H1 (cell line): ENCODE results near the gene HOXD10. TPM values are rescaled to one million over a fixed set of nuclear protein-coding genes. Genes with fewer than 3 reads are reported as not detected.
A peak's percentile ranks its signal among the peaks of the same experiment; 100 is the strongest.

ENCODE experiments used
- CTCF ChIA-PET: fragments of 300-600 bp; sonication (Branson Sonifier 250); formaldehyde crosslinking; loops from one replicate; lab custom pipeline; 2021; ENCODE audit not compliant: partially characterized antibody; lab: Charles Lee
- POLR2A ChIA-PET: fragments of 300-600 bp; sonication (Branson Sonifier 250); formaldehyde crosslinking; loops from one replicate; lab custom pipeline; 2021; ENCODE audit warnings: inconsistent platforms; ENCODE audit not compliant: partially characterized antibody; lab: Charles Lee
- DNase-seq, 2 experiments: peaks; one replicate each; pipeline versions ENCODE4 v3.0.0 to v3.0.0-alpha.2; 2010 to 2022; ENCODE audit warnings: low spot score in 2 of 2, low read depth in 1 of 2, mixed read lengths in 1 of 2
- FAIRE-seq: peaks from 2 replicates; lab custom pipeline; 2011; peaks lifted over from hg19 to GRCh38; lab: Jason Lieb, UNC
- H2AFZ ChIP-seq: 2 replicates; pipeline ENCODE4 v1.8.1; 2012; ENCODE audit warnings: low read length, inconsistent platforms
- H2AK5ac ChIP-seq: 2 replicates; pipeline ENCODE4 v1.6.1; 2013; ENCODE audit warnings: low read depth, low read length
- H2BK120ac ChIP-seq: replicated peaks from 2 replicates; pipeline ENCODE3; 2013; ENCODE audit warnings: low read depth, low read length, inconsistent platforms
- H2BK12ac ChIP-seq: 2 replicates; pipeline ENCODE4 v1.6.1; 2013; ENCODE audit warnings: low read depth, low read length
- H2BK15ac ChIP-seq: 2 replicates; pipeline ENCODE4 v1.6.1; 2013; ENCODE audit warnings: low read length
- H2BK20ac ChIP-seq: 2 replicates; pipeline ENCODE4 v1.6.1; 2013; ENCODE audit warnings: low read length
- H2BK5ac ChIP-seq: 2 replicates; pipeline ENCODE4 v1.6.1; 2013; ENCODE audit warnings: low read depth, low read length
- H3K14ac ChIP-seq: 2 replicates; pipeline ENCODE4 v1.6.1; 2013; ENCODE audit warnings: inconsistent platforms; ENCODE audit not compliant: insufficient read length
- H3K18ac ChIP-seq: 2 replicates; pipeline ENCODE4 v1.6.1; 2013; ENCODE audit warnings: low read length; ENCODE audit errors: extremely low read depth
- H3K23ac ChIP-seq: 2 replicates; pipeline ENCODE4 v1.6.1; 2013; ENCODE audit warnings: inconsistent platforms; ENCODE audit not compliant: insufficient read length
- H3K23me2 ChIP-seq: 2 replicates; pipeline ENCODE4 v1.6.1; 2013; ENCODE audit warnings: low read depth, low read length
- H3K27ac ChIP-seq: 2 replicates; pipeline ENCODE4 v1.6.1; 2011; ENCODE audit warnings: low read depth, low read length, inconsistent platforms
- H3K27me3 ChIP-seq, 4 experiments: replicated peaks in 1 of 4; 1 replicate in 1 of 4; 2 replicates in 3 of 4; pipeline versions ENCODE4 v1.6.1 to v1.8.1; 2011 to 2013; ENCODE audit warnings: low read length in 3 of 4, mild to moderate bottlenecking in 3 of 4, inconsistent platforms in 2 of 4, mixed read lengths in 2 of 4, moderate library complexity in 1 of 4; ENCODE audit not compliant: control insufficient read depth in 3 of 4, insufficient read depth in 3 of 4; ENCODE audit errors: extremely low read depth in 1 of 4
- H3K36me3 ChIP-seq, 4 experiments: 2 replicates each; pipeline versions ENCODE4 v1.6.1 to v1.8.1; 2011 to 2013; ENCODE audit warnings: mild to moderate bottlenecking in 4 of 4, low read length in 3 of 4, moderate library complexity in 2 of 4, control low read depth in 1 of 4, inconsistent platforms in 1 of 4; ENCODE audit not compliant: insufficient read depth in 4 of 4, control insufficient read depth in 2 of 4
- H3K4ac ChIP-seq: replicated peaks from 2 replicates; pipeline ENCODE3; 2013; ENCODE audit warnings: low read length, low read depth, mixed read lengths, inconsistent platforms; ENCODE audit not compliant: insufficient read length
- H3K4me1 ChIP-seq, 4 experiments: replicated peaks in 1 of 4; 1 replicate in 1 of 4; 2 replicates in 3 of 4; pipeline versions ENCODE4 v1.6.1 to v1.8.1; 2011 to 2013; ENCODE audit warnings: low read length in 3 of 4, inconsistent platforms in 2 of 4, mixed read lengths in 1 of 4; ENCODE audit not compliant: insufficient read depth in 4 of 4, control insufficient read depth in 3 of 4
- H3K4me2 ChIP-seq, 2 experiments: 2 replicates each; pipeline versions ENCODE4 v1.6.1 to v1.8.1; 2011 to 2013; ENCODE audit warnings: low read depth in 2 of 2, low read length in 2 of 2, control low read depth in 1 of 2, inconsistent platforms in 1 of 2, mild to moderate bottlenecking in 1 of 2; ENCODE audit not compliant: insufficient read depth in 1 of 2
- H3K4me3 ChIP-seq, 4 experiments: fragments of 200-600, 300-600 bp in 1 of 4; sonication (generic), shearing (Covaris generic), sonication (Bioruptor Twin) in 1 of 4; 2 replicates each; pipeline versions ENCODE4 v1.5.1 to v1.8.1; 2011 to 2016; ENCODE audit warnings: low read length in 4 of 4, low read depth in 3 of 4, control low read depth in 2 of 4, inconsistent platforms in 2 of 4, mild to moderate bottlenecking in 2 of 4, mixed read lengths in 1 of 4, moderate library complexity in 1 of 4; ENCODE audit not compliant: insufficient read depth in 2 of 4; ENCODE audit errors: extremely low read depth in 1 of 4
- H3K56ac ChIP-seq: replicated peaks from 2 replicates; pipeline ENCODE3; 2013; ENCODE audit warnings: low read depth, mild to moderate bottlenecking, mixed read lengths, low read length, inconsistent platforms; ENCODE audit not compliant: insufficient read length
- H3K79me1 ChIP-seq: 2 replicates; pipeline ENCODE4 v1.6.1; 2013; ENCODE audit warnings: low read depth, low read length, control low read depth
- H3K79me2 ChIP-seq, 2 experiments: 2 replicates each; pipeline versions ENCODE4 v1.6.1 to v1.8.1; 2012 to 2013; ENCODE audit warnings: low read length in 2 of 2, mild to moderate bottlenecking in 2 of 2, inconsistent platforms in 1 of 2; ENCODE audit not compliant: insufficient read depth in 2 of 2, control insufficient read depth in 1 of 2
- H3K9ac ChIP-seq, 4 experiments: replicated peaks in 1 of 4; 1 replicate in 1 of 4; 2 replicates in 3 of 4; pipeline versions ENCODE4 v1.6.1 to v1.8.1; 2011 to 2013; ENCODE audit warnings: low read depth in 3 of 4, low read length in 3 of 4, control low read depth in 2 of 4, mild to moderate bottlenecking in 2 of 4, moderate library complexity in 2 of 4, inconsistent platforms in 1 of 4; ENCODE audit errors: extremely low read depth in 1 of 4
- H3K9me3 ChIP-seq, 2 experiments: 2 replicates each; pipeline versions ENCODE4 v1.6.1 to v1.8.1; 2012 to 2013; ENCODE audit warnings: mild to moderate bottlenecking in 2 of 2, moderate library complexity in 2 of 2, control low read depth in 1 of 2, inconsistent platforms in 1 of 2, low read depth in 1 of 2, low read length in 1 of 2, mixed read lengths in 1 of 2; ENCODE audit not compliant: insufficient read depth in 2 of 2
- H4K20me1 ChIP-seq, 2 experiments: replicated peaks in 1 of 2; 2 replicates each; pipeline versions ENCODE3 to v1.8.1; 2011 to 2013; ENCODE audit warnings: inconsistent platforms in 2 of 2, low read length in 2 of 2, mild to moderate bottlenecking in 1 of 2; ENCODE audit not compliant: insufficient read depth in 2 of 2, control insufficient read depth in 1 of 2
- H4K5ac ChIP-seq: 2 replicates; pipeline ENCODE4 v1.6.1; 2013; ENCODE audit warnings: low read length, low read depth, mixed read lengths, inconsistent platforms; ENCODE audit not compliant: insufficient read length
- H4K8ac ChIP-seq: 2 replicates; pipeline ENCODE4 v1.8.0; 2013; ENCODE audit warnings: mild to moderate bottlenecking, moderate library complexity, low read length, inconsistent platforms; ENCODE audit not compliant: insufficient read depth; ENCODE audit errors: extremely low read depth
- H4K91ac ChIP-seq: replicated peaks from 2 replicates; pipeline ENCODE3; 2013; ENCODE audit warnings: low read length, mixed read lengths, inconsistent platforms; ENCODE audit not compliant: insufficient read length
- CBX5 ChIP-seq: fragments of 300-800, 300-1000 bp; sonication (generic); IDR thresholded peaks from 2 replicates; pipeline ENCODE4 v1.7.1; 2016; ENCODE audit warnings: antibody characterized with exemption, low read length, low read depth
- CBX8 ChIP-seq: fragments of 300-800, 300-1000 bp; sonication (generic); IDR thresholded peaks from 2 replicates; pipeline ENCODE4 v1.7.1; 2016; ENCODE audit warnings: low read depth, low read length, borderline replicate concordance
- CHD2 ChIP-seq: IDR thresholded peaks from 2 replicates; pipeline ENCODE4 v1.6.1; 2012; ENCODE audit warnings: low read length, improper control_type of control experiment
- CTCF ChIP-seq, 3 experiments: IDR thresholded peaks; 1 replicate in 2 of 3; 2 replicates in 1 of 3; pipeline versions ENCODE4 v1.5.1 to v1.6.1; 2011; ENCODE audit warnings: low read length in 3 of 3, mild to moderate bottlenecking in 3 of 3, inconsistent platforms in 2 of 3, low read depth in 1 of 3, moderate library complexity in 1 of 3; ENCODE audit not compliant: insufficient read depth in 1 of 3; ENCODE audit errors: control extremely low read depth in 1 of 3
- RNF2 ChIP-seq: fragments of 200-900, 300-1000 bp; sonication (generic); IDR thresholded peaks from 2 replicates; pipeline ENCODE4 v1.7.1; 2016; ENCODE audit warnings: borderline replicate concordance, low read depth, mild to moderate bottlenecking, antibody characterized with exemption, low read length; ENCODE audit not compliant: poor library complexity, severe bottlenecking; ENCODE audit errors: missing control alignments
- RXRA ChIP-seq: IDR thresholded peaks from 2 replicates; pipeline ENCODE4 v1.6.1; 2011; ENCODE audit warnings: low read depth, mild to moderate bottlenecking, low read length, moderate library complexity; ENCODE audit not compliant: insufficient read depth
- SUZ12 ChIP-seq: fragments of 200-600 bp; sonication (generic); IDR thresholded peaks from 2 replicates; pipeline ENCODE4 v1.6.1; 2012; ENCODE audit warnings: mild to moderate bottlenecking, inconsistent platforms, low read length, moderate library complexity, mixed read lengths
- TCF12 ChIP-seq: IDR thresholded peaks from 2 replicates; pipeline ENCODE4 v1.6.1; 2011; ENCODE audit warnings: low read depth, mild to moderate bottlenecking, low read length
- polyA plus RNA-seq, 7 experiments: library from polyadenylated mRNA; depleted of rRNA in 3 of 7; stranded (reverse) in 5 of 7; unstranded in 2 of 7; fragments of >200 nt in 5 of 7; fragments of 200-250 nt in 2 of 7; gene quantifications; 1 replicate in 5 of 7; 2 replicates in 1 of 7; 4 replicates in 1 of 7; pipeline versions ENCODE4 v1.2.1 to v1.2.3, GENCODE V29; 2011 to 2013; ENCODE audit warnings: missing spikeins in 2 of 7, mixed read lengths in 2 of 7
- total RNA-seq: library from RNA; stranded (reverse); fragmentation: NEBNext Ultra II Directional; extraction: Animal tissue kit (Norgen Biotek cat#: 25700); gene quantifications from 2 replicates; pipeline ENCODE4 v1.2.1, GENCODE V29; 2021

Gene HOXD10
- total and polyA plus RNA-seq, 2 of the 8 experiments (the other 6 are each of a cell fraction or from before 2014, with no cell fraction given), result not detected

GRCh38 chr2:176133389-176133788, 16.8 kb downstream of the HOXD10 start:
- Histone ChIP-seq H3K14ac (no peak overlapping the region), H3K4me1 (peaks cover 0 to 12% (median 4%) of the 10 kb centered on the region in 4 experiments), H3K56ac (no peak overlapping the region), H2AFZ (no peak overlapping the region), H3K9me3 (no peaks in the 10 kb centered on the region), H3K23ac (no peak overlapping the region), H2BK120ac (no peak overlapping the region), H3K27me3 (peaks cover 93 to 100% (median 98%) of the 10 kb centered on the region in 4 experiments), H4K5ac (no peak overlapping the region), H4K8ac (no peak overlapping the region), H3K79me2 (no peaks in the 10 kb centered on the region), H3K18ac (peak overlapping the region; percentile 32; the same call in 1 of the 2 replicates), H3K4me3 (no peak overlapping the region), H4K20me1 (peaks cover 7 to 29% of the 10 kb centered on the region in 2 experiments), H2BK5ac (no peak overlapping the region), H2BK20ac (no peak overlapping the region), H2AK5ac (no peak overlapping the region; the same call in 1 of the 2 replicates), H3K23me2 (peaks cover 3% of the 10 kb centered on the region; the same call in 1 of the 2 replicates), H2BK15ac (no peak overlapping the region), H3K9ac (no peak overlapping the region), H3K4ac (no peak overlapping the region), H4K91ac (no peak overlapping the region), H3K27ac (no peak overlapping the region), H3K79me1 (no peaks in the 10 kb centered on the region), H3K36me3 (peaks cover 0 to 19% (median 0%) of the 10 kb centered on the region in 4 experiments; a peak in 1 of 8 replicates), H2BK12ac (no peak overlapping the region), H3K4me2 (no peak overlapping the region)
- ChIA-PET POLR2A (no interaction called here), CTCF (interaction anchor here (0.7 to 4.5 kb wide), 13 partner anchors 8 to 519 kb away, joined by 3 to 30 read pairs (median 5); partner anchors contain the start of genes HOXD4 and MTX2)
- no peak for FAIRE-seq
- DNase-seq, result peak in 1 of 2 experiments; percentile 29
- no peak for TF ChIP-seq RXRA
- TF ChIP-seq CHD2, result no peak
- no peak for TF ChIP-seq CTCF (IDR thresholded peaks at IDR 0.05; ENCODE audit: control extremely low read depth in 1 of 3, insufficient read depth in 1 of 3, low read depth in 1 of 3, low read length in 3 of 3)
- peak; percentile 65; the same call in 1 of the 2 replicates for TF ChIP-seq CBX8
- no peak for TF ChIP-seq RNF2
- no peak for TF ChIP-seq TCF12
- TF ChIP-seq SUZ12, result peak; percentile 12; the same call in 1 of the 2 replicates
- no peak for TF ChIP-seq CBX5
